ENCODE results near the gene POU2F3. TPM values are rescaled to one million over a fixed set of nuclear protein-coding genes. Genes with fewer than 3 reads are reported as not detected.
A peak's percentile ranks its signal among the peaks of the same experiment; 100 is the strongest.

POU2F3 gene
- total RNA-seq, 4 donors from 2014 or later: not detected

DNA sequence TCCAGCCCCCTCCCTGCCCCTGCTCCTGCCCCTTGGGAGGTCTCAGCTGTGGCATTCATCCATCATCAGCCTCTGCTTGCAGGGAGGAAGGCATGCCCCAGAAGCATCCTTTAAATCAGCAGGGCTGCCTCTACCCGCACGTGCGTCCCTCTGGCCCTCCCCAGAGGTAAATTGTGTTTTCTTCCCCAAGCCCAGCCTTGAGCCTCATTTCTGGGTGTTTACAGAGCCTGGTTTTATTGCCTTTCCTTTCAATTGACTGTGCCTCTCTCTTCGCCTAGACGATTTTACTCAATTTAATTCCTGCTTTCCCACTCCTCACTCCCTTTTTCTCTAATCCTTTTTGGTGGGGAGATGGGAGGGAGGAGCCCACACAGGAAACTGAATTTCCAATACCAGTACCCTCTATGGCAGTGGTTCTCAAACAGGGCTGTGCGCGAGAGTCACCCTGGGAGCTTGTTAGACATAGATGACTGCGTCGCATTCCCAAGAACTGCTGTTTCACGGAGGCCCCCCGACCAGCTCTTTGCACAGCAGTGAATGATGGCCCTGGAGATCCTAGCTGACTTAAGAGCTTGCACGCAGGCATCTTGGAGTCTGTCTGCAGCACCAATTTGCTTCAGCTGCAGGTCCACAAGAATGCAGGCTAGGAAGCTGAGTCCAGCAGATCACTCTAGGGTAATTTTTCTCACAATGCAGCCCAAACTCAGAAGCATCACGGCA is 44.2 kb upstream of the POU2F3 start:
- Histone ChIP-seq H3K36me3 (no peaks in the 10 kb centered on the region), H3K4me1 (peaks cover 0 to 38% (median 12%) of the 10 kb centered on the region in 4 donors), H3K27me3 (peaks cover 0 to 33% (median 0%) of the 10 kb centered on the region in 4 donors), H3K27ac (replicated peaks in 1 of 4) (no peak overlapping the region), H3K9me3 (no peaks in the 10 kb centered on the region), H3K4me3 (no peak overlapping the region)
- no peak for DNase-seq (ENCODE audit: extremely low spot score)
- TF ChIP-seq POLR2AphosphoS5 (IDR thresholded peaks at IDR 0.05) (no peak), POLR2A (IDR thresholded peaks at IDR 0.05; ENCODE audit: low read depth) (no peak)
- TF ChIP-seq, protein P1, sequence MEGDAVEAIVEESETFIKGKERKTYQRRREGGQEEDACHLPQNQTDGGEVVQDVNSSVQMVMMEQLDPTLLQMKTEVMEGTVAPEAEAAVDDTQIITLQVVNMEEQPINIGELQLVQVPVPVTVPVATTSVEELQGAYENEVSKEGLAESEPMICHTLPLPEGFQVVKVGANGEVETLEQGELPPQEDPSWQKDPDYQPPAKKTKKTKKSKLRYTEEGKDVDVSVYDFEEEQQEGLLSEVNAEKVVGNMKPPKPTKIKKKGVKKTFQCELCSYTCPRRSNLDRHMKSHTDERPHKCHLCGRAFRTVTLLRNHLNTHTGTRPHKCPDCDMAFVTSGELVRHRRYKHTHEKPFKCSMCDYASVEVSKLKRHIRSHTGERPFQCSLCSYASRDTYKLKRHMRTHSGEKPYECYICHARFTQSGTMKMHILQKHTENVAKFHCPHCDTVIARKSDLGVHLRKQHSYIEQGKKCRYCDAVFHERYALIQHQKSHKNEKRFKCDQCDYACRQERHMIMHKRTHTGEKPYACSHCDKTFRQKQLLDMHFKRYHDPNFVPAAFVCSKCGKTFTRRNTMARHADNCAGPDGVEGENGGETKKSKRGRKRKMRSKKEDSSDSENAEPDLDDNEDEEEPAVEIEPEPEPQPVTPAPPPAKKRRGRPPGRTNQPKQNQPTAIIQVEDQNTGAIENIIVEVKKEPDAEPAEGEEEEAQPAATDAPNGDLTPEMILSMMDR (IDR thresholded peaks at IDR 0.05): no peak
- intact Hi-C loops (cut with DNase I): no loop called here
- 75% methylated on average over 13 of the region's 13 CpGs for WGBS

DNA sequence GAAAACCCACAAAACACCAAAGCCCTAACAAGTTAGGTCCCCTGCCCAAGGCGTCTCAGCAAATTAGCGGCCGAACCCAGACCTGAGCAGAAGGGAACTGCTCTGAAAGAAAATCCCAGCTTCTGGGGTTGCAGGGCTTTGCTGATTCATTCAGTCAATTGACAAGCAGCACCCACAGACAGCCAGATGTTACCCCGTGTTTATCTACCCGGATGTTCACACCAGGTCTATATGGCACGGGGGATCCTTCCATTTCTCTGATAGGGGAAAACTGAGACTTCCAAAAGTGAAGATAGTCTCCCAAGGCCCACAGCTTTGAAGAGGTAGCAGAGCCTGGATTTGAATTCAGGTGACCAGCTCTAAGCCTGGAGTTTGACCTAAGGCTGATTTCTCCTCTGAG is 43.1 kb upstream of the POU2F3 start:
- peak overlapping the region in 3 of 4 donors; percentile 28 to 61 (median 54) for H3K27ac ChIP-seq (replicated peaks in 1 of 4)

DNA sequence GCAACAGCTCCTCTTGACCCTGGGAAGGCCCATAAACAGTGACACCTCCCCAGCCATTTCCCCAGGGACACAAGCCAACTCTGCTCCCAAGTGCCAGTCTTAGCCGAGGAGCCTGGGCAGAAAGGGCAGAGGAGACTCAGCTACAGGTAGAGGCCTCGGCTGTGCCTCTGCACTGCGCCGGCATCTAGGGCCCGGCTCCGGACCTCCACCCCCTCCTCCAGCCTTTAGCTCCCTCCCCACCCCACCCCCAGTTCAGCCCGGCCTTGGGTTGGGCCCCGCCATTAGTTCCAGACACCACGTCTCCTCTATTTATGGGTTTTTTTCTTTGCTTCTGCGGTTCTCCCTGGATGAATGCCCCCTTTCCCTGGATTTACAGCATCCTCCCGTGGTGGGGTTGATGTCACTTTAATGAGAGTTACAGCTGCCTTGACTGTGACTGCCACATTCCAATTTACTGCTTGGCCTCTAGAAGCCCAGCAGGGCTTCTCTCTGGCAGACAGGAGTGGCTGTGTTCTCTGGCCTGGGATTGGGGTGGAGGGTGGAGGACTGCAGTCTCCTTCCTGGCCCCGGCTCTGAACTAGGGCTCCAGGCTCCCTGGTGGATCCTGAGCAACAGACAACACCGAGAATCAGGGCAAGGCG is 42.6 kb upstream of the POU2F3 start:
- Histone ChIP-seq H3K4me1 (peaks cover 0 to 38% (median 12%) of the 10 kb centered on the region in 4 donors), H3K9me3 (no peaks in the 10 kb centered on the region), H3K27ac (replicated peaks in 1 of 4) (peak overlapping the region in 3 of 4 donors; percentile 28 to 61 (median 54)), H3K4me3 (no peak overlapping the region), H3K27me3 (peaks cover 0 to 41% (median 0%) of the 10 kb centered on the region in 4 donors), H3K36me3 (no peaks in the 10 kb centered on the region)
- DNase-seq (ENCODE audit: extremely low spot score): no peak
- 74% methylated on average over 14 of the region's 14 CpGs for WGBS
- no peak for TF ChIP-seq POLR2A (IDR thresholded peaks at IDR 0.05; ENCODE audit: low read depth)
- TF ChIP-seq EP300 (IDR thresholded peaks at IDR 0.05): no peak
- intact Hi-C loops (cut with DNase I): no loop called here

More for the DNA sequence above, 43.1 kb upstream of the POU2F3 start:
- Histone ChIP-seq H3K4me1 (peaks cover 0 to 38% (median 12%) of the 10 kb centered on the region in 4 donors), H3K27me3 (peaks cover 0 to 41% (median 0%) of the 10 kb centered on the region in 4 donors), H3K4me3 (no peak overlapping the region), H3K36me3 (no peaks in the 10 kb centered on the region), H3K9me3 (no peaks in the 10 kb centered on the region)
- no peak for DNase-seq (ENCODE audit: extremely low spot score)
- no peak for TF ChIP-seq EP300 (IDR thresholded peaks at IDR 0.05)
- TF ChIP-seq, protein P1 (IDR thresholded peaks at IDR 0.05): no peak
- no peak for TF ChIP-seq POLR2AphosphoS5 (IDR thresholded peaks at IDR 0.05)
- intact Hi-C loops (cut with DNase I): no loop called here
- 97% methylated on average over 3 of the region's 6 CpGs for WGBS

DNA sequence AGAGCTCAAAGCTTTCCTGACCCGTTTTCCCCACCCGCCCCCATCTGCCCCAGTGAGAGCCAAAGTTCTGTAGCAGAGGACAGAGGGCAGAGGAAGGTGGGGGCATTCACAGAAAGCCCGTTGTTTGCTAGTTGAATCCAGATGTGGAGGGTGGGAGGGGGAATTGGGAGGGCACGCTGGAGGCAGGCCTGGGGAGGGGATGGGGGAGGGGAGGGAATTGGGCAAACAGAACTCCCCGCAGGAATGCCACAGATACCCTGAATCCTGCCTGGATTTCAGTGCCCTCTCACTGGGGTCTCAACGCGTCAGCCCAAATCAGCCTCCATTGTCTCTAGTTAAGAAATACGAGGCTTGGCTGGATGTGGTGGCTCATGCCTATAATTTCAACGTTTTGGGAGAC is 42.0 kb upstream of the POU2F3 start:
- Histone ChIP-seq H3K9me3 (no peaks in the 10 kb centered on the region), H3K4me3 (no peak overlapping the region), H3K27me3 (peaks cover 0 to 41% (median 0%) of the 10 kb centered on the region in 4 donors), H3K36me3 (no peaks in the 10 kb centered on the region), H3K27ac (replicated peaks in 1 of 4) (peak overlapping the region in 3 of 4 donors; percentile 28 to 61 (median 54)), H3K4me1 (peaks cover 0 to 38% (median 12%) of the 10 kb centered on the region in 4 donors)
- no peak for DNase-seq (ENCODE audit: extremely low spot score)
- TF ChIP-seq POLR2AphosphoS5 (IDR thresholded peaks at IDR 0.05): no peak
- TF ChIP-seq EP300 (IDR thresholded peaks at IDR 0.05): no peak
- TF ChIP-seq, protein P1 (IDR thresholded peaks at IDR 0.05): no peak
- TF ChIP-seq POLR2A (IDR thresholded peaks at IDR 0.05; ENCODE audit: low read depth): no peak
- intact Hi-C loops (cut with DNase I): no loop called here
- WGBS: 100% methylated on average over 2 of the region's 9 CpGs

DNA sequence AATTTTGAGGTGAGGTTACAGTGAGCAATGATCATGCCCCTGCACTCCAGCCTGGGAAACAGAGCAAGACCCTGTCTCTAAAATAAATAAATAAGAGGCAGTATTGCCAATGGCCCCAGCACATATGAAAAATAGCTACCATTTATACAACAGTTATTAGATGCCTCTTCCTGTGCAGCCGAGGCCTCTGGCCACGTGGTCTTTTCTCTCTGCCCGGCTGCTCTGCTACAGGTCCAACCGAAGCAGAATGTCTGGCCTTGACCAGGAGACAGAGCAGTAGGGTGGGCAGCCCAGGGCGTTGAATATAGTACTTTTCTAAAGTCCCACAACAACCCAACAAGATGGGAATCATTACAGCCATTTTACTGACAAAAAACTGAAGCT is 41.5 kb upstream of the POU2F3 start:
- Histone ChIP-seq H3K27me3 (peaks cover 0 to 41% (median 0%) of the 10 kb centered on the region in 4 donors), H3K36me3 (no peaks in the 10 kb centered on the region), H3K4me1 (peaks cover 0 to 38% (median 12%) of the 10 kb centered on the region in 4 donors), H3K9me3 (no peaks in the 10 kb centered on the region), H3K4me3 (no peak overlapping the region), H3K27ac (replicated peaks in 1 of 4) (peak overlapping the region in 1 of 4 donors; percentile 3)
- WGBS: 80% methylated on average over 5 of the region's 5 CpGs
- TF ChIP-seq, protein P1 (IDR thresholded peaks at IDR 0.05): no peak
- TF ChIP-seq POLR2A (IDR thresholded peaks at IDR 0.05; ENCODE audit: low read depth): no peak
- TF ChIP-seq POLR2AphosphoS5 (IDR thresholded peaks at IDR 0.05): no peak
- no peak for TF ChIP-seq EP300 (IDR thresholded peaks at IDR 0.05)
- intact Hi-C loops (cut with DNase I): no loop called here
- DNase-seq (ENCODE audit: extremely low spot score): no peak

All from esophagus muscularis mucosa (tissue), 4 donors.